ENCODE data around the gene PRR33.

GRCh38 chr11:1932681-1933080, 41.0 kb upstream of the PRR33 start:
- no peak for TF ChIP-seq CTCF (IDR thresholded peaks at IDR 0.05)
- no peak for TF ChIP-seq POLR2A (IDR thresholded peaks at IDR 0.05)

Data from prostate gland (tissue), 2 donors.